MM.1S (cell line): ENCODE data around the gene ZGPAT.

Source experiments
- DNase-seq: peaks from one replicate; pipeline ENCODE4 v3.0.0-alpha.2; 2015
- H2AFZ ChIP-seq: fragments of 300-600 bp; sonication (generic); 2 replicates; pipeline ENCODE4 v1.6.0; 2016; ENCODE audit warnings: antibody characterized with exemption, low read length
- H3F3A ChIP-seq: fragments of 300-600 bp; sonication (generic); 2 replicates; pipeline ENCODE4 v1.6.1; 2016; ENCODE audit warnings: mild to moderate bottlenecking, antibody characterized with exemption, low read length, moderate library complexity, mixed read lengths; ENCODE audit not compliant: insufficient read depth
- H3K27ac ChIP-seq: fragments of 300-600 bp; sonication (generic); 2 replicates; pipeline ENCODE4 v1.5.1; 2016; ENCODE audit warnings: mild to moderate bottlenecking, low read length
- H3K27me3 ChIP-seq: fragments of 300-600 bp; sonication (generic); replicated peaks from 2 replicates; pipeline ENCODE4 v1.6.0; 2016; ENCODE audit warnings: low read length; ENCODE audit not compliant: insufficient read depth
- H3K36me3 ChIP-seq: fragments of 300-600 bp; sonication (generic); replicated peaks from 2 replicates; pipeline ENCODE4 v1.6.1; 2016; ENCODE audit warnings: mild to moderate bottlenecking, low read length, mixed read lengths; ENCODE audit not compliant: insufficient read depth
- H3K4me1 ChIP-seq: fragments of 300-600 bp; sonication (generic); 2 replicates; pipeline ENCODE4 v1.6.1; 2016; ENCODE audit warnings: low read length, mixed read lengths
- H3K4me2 ChIP-seq: fragments of 300-600 bp; sonication (generic); 2 replicates; pipeline ENCODE4 v1.6.0; 2016; ENCODE audit warnings: low read depth, low read length
- H3K4me3 ChIP-seq: fragments of 300-600 bp; sonication (generic); 2 replicates; pipeline ENCODE4 v1.5.1; 2016; ENCODE audit warnings: low read length, mixed read lengths
- H3K79me2 ChIP-seq: fragments of 300-600 bp; sonication (generic); 2 replicates; pipeline ENCODE4 v1.6.1; 2016; ENCODE audit warnings: mixed run types, low read length, mixed read lengths
- H3K9ac ChIP-seq: fragments of 300-600 bp; sonication (generic); 2 replicates; pipeline ENCODE4 v1.6.1; 2016; ENCODE audit warnings: low read length, mixed read lengths
- H3K9me2 ChIP-seq: fragments of 300-600 bp; sonication (generic); replicated peaks from 2 replicates; pipeline ENCODE4 v1.6.1; 2016; ENCODE audit warnings: mild to moderate bottlenecking, low read length, mixed read lengths; ENCODE audit not compliant: insufficient read depth
- H3K9me3 ChIP-seq: fragments of 300-600 bp; sonication (generic); replicated peaks from 2 replicates; pipeline ENCODE4 v1.6.1; 2016; ENCODE audit warnings: mild to moderate bottlenecking, low read length, mixed read lengths; ENCODE audit not compliant: insufficient read depth
- H4K20me1 ChIP-seq: fragments of 300-600 bp; sonication (generic); 2 replicates; pipeline ENCODE4 v1.6.1; 2016; ENCODE audit warnings: mild to moderate bottlenecking, low read length, moderate library complexity, mixed read lengths; ENCODE audit not compliant: insufficient read depth
- CTCF ChIP-seq: fragments of 300-600 bp; sonication (generic); IDR thresholded peaks from 2 replicates; pipeline ENCODE4 v1.5.1; 2016; ENCODE audit warnings: antibody characterized with exemption, low read length, mixed read lengths
- EZH2 ChIP-seq: fragments of 300-600 bp; sonication (generic); optimal IDR thresholded peaks from 2 replicates; pipeline ENCODE3; 2017; ENCODE audit warnings: low read depth, mild to moderate bottlenecking, antibody characterized with exemption, low read length, mixed read lengths
- EZH2phosphoT487 ChIP-seq: fragments of 300-600 bp; sonication (generic); IDR thresholded peaks from 2 replicates; pipeline ENCODE4 v1.6.1; 2018; ENCODE audit warnings: antibody characterized with exemption, low read length

Gene ZGPAT

GRCh38 chr20:63664861-63665594, 42.8 kb upstream of the ZGPAT start:
- Histone ChIP-seq H4K20me1 (no peaks in the 10 kb centered on the region), H3K9me2 (no peaks in the 10 kb centered on the region), H3K9me3 (no peaks in the 10 kb centered on the region), H3F3A (no peaks in the 10 kb centered on the region), H3K79me2 (peaks cover 9% of the 10 kb centered on the region; the same call in 1 of the 2 replicates), H3K36me3 (no peaks in the 10 kb centered on the region; the same call in 1 of the 2 replicates), H3K4me3 (no peak overlapping the region), H3K4me1 (no peaks in the 10 kb centered on the region), H2AFZ (no peak overlapping the region), H3K4me2 (no peak overlapping the region), H3K27ac (no peak overlapping the region), H3K27me3 (no peaks in the 10 kb centered on the region), H3K9ac (no peak overlapping the region)
- TF ChIP-seq EZH2phosphoT487, result no peak
- no peak for TF ChIP-seq CTCF
- no peak for TF ChIP-seq EZH2
- DNase-seq, result no peak

DNA sequence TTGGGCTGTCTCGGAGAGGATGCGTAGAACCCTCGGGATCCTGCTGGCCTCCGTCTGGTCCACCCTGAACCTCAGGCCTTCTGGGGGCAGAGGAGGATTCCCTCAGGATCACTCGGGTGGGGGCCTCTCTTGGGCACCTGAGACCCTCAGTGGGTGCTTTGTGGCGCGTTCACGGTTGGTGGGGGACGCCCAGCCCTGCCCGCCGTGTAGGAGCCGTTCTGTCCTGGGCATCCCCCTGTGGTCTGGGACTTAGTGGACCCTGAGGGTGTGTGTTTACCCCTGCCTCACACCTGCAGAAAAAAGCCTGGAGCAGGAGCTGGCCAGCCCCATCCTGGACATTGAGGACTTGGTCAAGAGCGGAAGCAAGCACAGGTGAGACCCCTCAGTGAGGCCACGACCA, 42.1 kb upstream of the ZGPAT start:
- no peak for TF ChIP-seq EZH2
- TF ChIP-seq EZH2phosphoT487, result no peak
- no peak for TF ChIP-seq CTCF

GRCh38 chr20:63667858-63668257, 40.0 kb upstream of the ZGPAT start:
- H3K4me3 ChIP-seq, result no peak overlapping the region
- no peaks in the 10 kb centered on the region for H3K4me1 ChIP-seq
- H4K20me1 ChIP-seq, result no peaks in the 10 kb centered on the region
- H3K9me2 ChIP-seq, result no peaks in the 10 kb centered on the region
- H3K9ac ChIP-seq, result no peak overlapping the region
- no peaks in the 10 kb centered on the region for H3K9me3 ChIP-seq
- TF ChIP-seq EZH2phosphoT487 (no peak), EZH2 (no peak), CTCF (no peak)
- no peaks in the 10 kb centered on the region for H3F3A ChIP-seq
- H3K36me3 ChIP-seq, result no peaks in the 10 kb centered on the region; the same call in 1 of the 2 replicates
- no peak overlapping the region for H3K27ac ChIP-seq
- no peaks in the 10 kb centered on the region for H3K27me3 ChIP-seq
- no peak overlapping the region for H3K4me2 ChIP-seq
- no peak overlapping the region for H2AFZ ChIP-seq
- DNase-seq, result no peak
- H3K79me2 ChIP-seq, result no peaks in the 10 kb centered on the region

More for the DNA sequence above, 42.1 kb upstream of the ZGPAT start:
- Histone ChIP-seq H3K4me2 (no peak overlapping the region), H4K20me1 (no peaks in the 10 kb centered on the region), H3K9me2 (no peaks in the 10 kb centered on the region), H3K4me1 (no peaks in the 10 kb centered on the region), H3K27me3 (no peaks in the 10 kb centered on the region), H3K4me3 (no peak overlapping the region), H3K79me2 (peaks cover 7% of the 10 kb centered on the region; the same call in 1 of the 2 replicates), H3K27ac (no peak overlapping the region), H2AFZ (no peak overlapping the region), H3K9me3 (no peaks in the 10 kb centered on the region), H3K9ac (no peak overlapping the region), H3K36me3 (no peaks in the 10 kb centered on the region; the same call in 1 of the 2 replicates), H3F3A (no peaks in the 10 kb centered on the region)
- DNase-seq, result no peak
